HepG2 (cell line): ENCODE data around the gene KXD1. TPM values are rescaled to one million over a fixed set of nuclear protein-coding genes. Genes with fewer than 3 reads are reported as not detected.

Experiments
- CBX5 ChIP-seq: sonication (generic); formaldehyde crosslinking; IDR thresholded peaks from 2 replicates; pipeline ENCODE4 v1.4.0; 2020; ENCODE audit warnings: missing genetic modification reagents, borderline replicate concordance
- GMEB2 ChIP-seq: IDR thresholded peaks from 2 replicates; pipeline ENCODE4 v1.6.1; 2016; ENCODE audit warnings: missing biosample characterization, missing genetic modification reagents, low read depth
- HNRNPLL ChIP-seq: fragments of 200-400 bp; formaldehyde crosslinking; IDR thresholded peaks from 2 replicates; pipeline ENCODE4 v1.6.1; 2017; ENCODE audit warnings: mild to moderate bottlenecking, low read depth, low read length; ENCODE audit not compliant: poor library complexity, severe bottlenecking
- IKZF1 ChIP-seq: fragments of 450-650 bp; IDR thresholded peaks from 2 replicates; pipeline ENCODE4 v1.7.1; 2016
- KDM2A ChIP-seq: sonication (generic); formaldehyde crosslinking; IDR thresholded peaks from 2 replicates; pipeline ENCODE4 v1.4.0; 2020; ENCODE audit warnings: low read depth, missing genetic modification reagents, borderline replicate concordance
- MAF1 ChIP-seq: sonication (generic); formaldehyde crosslinking; IDR thresholded peaks from 2 replicates; pipeline ENCODE4 v1.5.0; 2020; ENCODE audit warnings: missing genetic modification reagents, borderline replicate concordance
- NFYB ChIP-seq: sonication (generic); formaldehyde crosslinking; IDR thresholded peaks from 2 replicates; pipeline ENCODE4 v1.4.0; 2020; ENCODE audit warnings: missing genetic modification reagents
- RORA ChIP-seq: sonication (generic); formaldehyde crosslinking; IDR thresholded peaks from 2 replicates; pipeline ENCODE4 v1.5.0; 2020; ENCODE audit warnings: mild to moderate bottlenecking, missing genetic modification reagents, moderate library complexity
- SIX1 ChIP-seq: sonication (generic); formaldehyde crosslinking; IDR thresholded peaks from 2 replicates; pipeline ENCODE4 v1.4.0; 2020; ENCODE audit warnings: missing genetic modification reagents, borderline replicate concordance
- SMAD9 ChIP-seq: sonication (generic); formaldehyde crosslinking; IDR thresholded peaks from 2 replicates; pipeline ENCODE4 v1.5.1; 2020; ENCODE audit warnings: mild to moderate bottlenecking, missing genetic modification reagents
- SP5 ChIP-seq: IDR thresholded peaks from 2 replicates; pipeline ENCODE4 v1.6.1; 2016; ENCODE audit warnings: low read depth, borderline replicate concordance
- TERF1 ChIP-seq: sonication (generic); formaldehyde crosslinking; IDR thresholded peaks from 2 replicates; pipeline ENCODE4 v1.8.0; 2022; ENCODE audit warnings: mild to moderate bottlenecking, missing genetic modification reagents, moderate library complexity
- ZBTB38 ChIP-seq: sonication (generic); formaldehyde crosslinking; IDR thresholded peaks from 2 replicates; pipeline ENCODE4 v1.5.1; 2020; ENCODE audit warnings: mild to moderate bottlenecking, missing genetic modification reagents
- ZFP62 ChIP-seq: sonication (generic); formaldehyde crosslinking; IDR thresholded peaks from 2 replicates; pipeline ENCODE4 v1.4.0; 2020; ENCODE audit warnings: missing genetic modification reagents
- ZFP91 ChIP-seq: sonication (generic); formaldehyde crosslinking; IDR thresholded peaks from 2 replicates; pipeline ENCODE4 v1.9.0; 2022; ENCODE audit warnings: missing genetic modification reagents, mild to moderate bottlenecking, borderline replicate concordance
- ZNF180 ChIP-seq: sonication (generic); formaldehyde crosslinking; IDR thresholded peaks from 2 replicates; pipeline ENCODE4 v1.4.0; 2020; ENCODE audit warnings: low read depth, missing genetic modification reagents, borderline replicate concordance
- ZNF282 ChIP-seq: fragments of 450-650 bp; IDR thresholded peaks from 2 replicates; pipeline ENCODE4 v1.6.1; 2018; ENCODE audit not compliant: partially characterized antibody
- ZNF337 ChIP-seq: sonication (generic); formaldehyde crosslinking; IDR thresholded peaks from 2 replicates; pipeline ENCODE4 v1.5.1; 2020; ENCODE audit warnings: missing genetic modification reagents, low read depth, mild to moderate bottlenecking, borderline replicate concordance
- ZNF558 ChIP-seq: sonication (generic); formaldehyde crosslinking; IDR thresholded peaks from 2 replicates; pipeline ENCODE4 v1.9.0; 2022; ENCODE audit warnings: mild to moderate bottlenecking, missing genetic modification reagents, borderline replicate concordance
- ZNF616 ChIP-seq: sonication (generic); formaldehyde crosslinking; IDR thresholded peaks from 2 replicates; pipeline ENCODE4 v1.5.0; 2020; ENCODE audit warnings: low read depth, mild to moderate bottlenecking, missing genetic modification reagents
- ZNF629 ChIP-seq: sonication (generic); formaldehyde crosslinking; conservative IDR thresholded peaks from 2 replicates; pipeline ENCODE4 v1.5.0; 2020; ENCODE audit warnings: missing genetic modification reagents
- ZNF674 ChIP-seq: sonication (generic); formaldehyde crosslinking; IDR thresholded peaks from 2 replicates; pipeline ENCODE4 v1.5.0; 2020; ENCODE audit warnings: low read depth, mild to moderate bottlenecking, missing genetic modification reagents
- ZNF740 ChIP-seq: sonication (generic); formaldehyde crosslinking; IDR thresholded peaks from 2 replicates; pipeline ENCODE4 v1.4.0; 2020; ENCODE audit warnings: missing genetic modification reagents
- ZNF776 ChIP-seq: sonication (generic); formaldehyde crosslinking; IDR thresholded peaks from 2 replicates; pipeline ENCODE4 v1.4.0; 2020; ENCODE audit warnings: mild to moderate bottlenecking, missing genetic modification reagents
- ZNF839 ChIP-seq: sonication (generic); formaldehyde crosslinking; IDR thresholded peaks from 2 replicates; pipeline ENCODE4 v1.4.0; 2020; ENCODE audit warnings: missing genetic modification reagents, mild to moderate bottlenecking, borderline replicate concordance
- polyA plus RNA-seq, 8 experiments: library from polyadenylated mRNA; depleted of rRNA in 3 of 8; stranded (reverse) in 7 of 8; unstranded in 1 of 8; fragments of >200 nt; fragmentation: Illumina TruSeq in 4 of 8; extraction: Trizol in 4 of 8; gene quantifications; 2 replicates each; pipeline versions ENCODE4 v1.2.1 to v1.2.3, GENCODE V29; 2011 to 2016; ENCODE audit warnings: low read depth in 4 of 8, missing spikeins in 1 of 8, mixed read lengths in 1 of 8; ENCODE audit not compliant: insufficient read depth in 1 of 8
- total RNA-seq, 5 experiments: library from RNA; depleted of rRNA; stranded (reverse); fragments of >200 nt; fragmentation: Illumina TruSeq; extraction: Trizol; gene quantifications; 2 replicates each; pipeline ENCODE4 v1.2.3, GENCODE V29; 2016; ENCODE audit warnings: low read depth in 1 of 5

The KXD1 gene
- total and polyA plus RNA-seq, 2 of the 13 experiments (the other 11 are each of a cell fraction or from before 2014, with no cell fraction given), result 44.6 to 143 TPM

- TF ChIP-seq TERF1 (CRISPR knock-in tag) (peak; percentile 98), CBX5 (CRISPR knock-in tag) (peak; percentile 78; the same call in 1 of the 2 replicates), KDM2A (peak; percentile 99), ZNF839 (peak; percentile 88; the same call in 1 of the 2 replicates), ZFP91 (CRISPR knock-in tag) (peak; percentile 48; the same call in 1 of the 2 replicates), SIX1 (CRISPR knock-in tag) (no peak), ZNF629 (CRISPR knock-in tag) (peak; percentile 57), ZNF674 (CRISPR knock-in tag) (0 out of 2 replicates have a peak, but pooled peaks have one; percentile 94), MAF1 (CRISPR knock-in tag) (no peak; the same call in none of the 2 replicates), NFYB (CRISPR knock-in tag) (no peak; the same call in 1 of the 2 replicates), ZNF740 (CRISPR knock-in tag) (peak; percentile 56; the same call in 1 of the 2 replicates), ZBTB38 (CRISPR knock-in tag) (peak; percentile 74; the same call in 1 of the 2 replicates), RORA (CRISPR knock-in tag) (no peak), ZFP62 (CRISPR knock-in tag) (no peak), ZNF180 (CRISPR knock-in tag) (peak; percentile 88; the same call in 1 of the 2 replicates), GMEB2 (CRISPR knock-in tag) (no peak), HNRNPLL (peak; percentile 76), ZNF337 (CRISPR knock-in tag) (no peak), SP5 (no peak), ZNF282 (no peak), SMAD9 (0 out of 2 replicates have a peak, but pooled peaks have one; percentile 75), IKZF1 (no peak), ZNF776 (CRISPR knock-in tag) (peak; percentile 77), ZNF616 (CRISPR knock-in tag) (peak; percentile 95; the same call in 1 of the 2 replicates), ZNF558 (peak; percentile 92; the same call in 1 of the 2 replicates)
Measured at GRCh38 chr19:18589380-18590272, 32.0 kb downstream of the KXD1 start (continued).
